GM18499 (cell line): Measurements from ENCODE around the gene SPAG4.

Experiments used
- ATAC-seq: cut with Tn5 transposase; IDR thresholded peaks from one replicate; pipeline ENCODE4 v1.9.1; 2021; ENCODE audit warnings: moderate number of reproducible peaks; ENCODE audit not compliant: insufficient read depth, unreplicated experiment

SPAG4 gene

DNA sequence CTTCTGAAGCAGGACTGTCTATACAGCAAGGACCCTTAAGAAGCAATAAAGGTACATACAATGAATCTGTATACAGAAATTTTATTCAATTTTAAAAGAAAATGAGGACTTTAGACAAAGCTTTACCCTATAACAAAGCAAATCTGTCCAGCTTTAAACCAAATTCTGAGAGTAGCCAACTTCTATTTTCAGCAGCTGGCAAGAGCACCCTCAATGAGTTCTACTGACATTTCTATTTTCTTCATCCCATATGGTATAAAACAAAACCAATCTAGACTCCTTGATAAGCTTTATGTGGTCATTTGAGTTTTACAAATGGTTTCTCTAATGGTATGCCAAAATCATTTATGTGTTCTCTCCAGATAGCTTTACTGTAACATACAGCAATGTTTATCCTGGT, 36.3 kb downstream of the SPAG4 start:
- no peak for ATAC-seq

DNA sequence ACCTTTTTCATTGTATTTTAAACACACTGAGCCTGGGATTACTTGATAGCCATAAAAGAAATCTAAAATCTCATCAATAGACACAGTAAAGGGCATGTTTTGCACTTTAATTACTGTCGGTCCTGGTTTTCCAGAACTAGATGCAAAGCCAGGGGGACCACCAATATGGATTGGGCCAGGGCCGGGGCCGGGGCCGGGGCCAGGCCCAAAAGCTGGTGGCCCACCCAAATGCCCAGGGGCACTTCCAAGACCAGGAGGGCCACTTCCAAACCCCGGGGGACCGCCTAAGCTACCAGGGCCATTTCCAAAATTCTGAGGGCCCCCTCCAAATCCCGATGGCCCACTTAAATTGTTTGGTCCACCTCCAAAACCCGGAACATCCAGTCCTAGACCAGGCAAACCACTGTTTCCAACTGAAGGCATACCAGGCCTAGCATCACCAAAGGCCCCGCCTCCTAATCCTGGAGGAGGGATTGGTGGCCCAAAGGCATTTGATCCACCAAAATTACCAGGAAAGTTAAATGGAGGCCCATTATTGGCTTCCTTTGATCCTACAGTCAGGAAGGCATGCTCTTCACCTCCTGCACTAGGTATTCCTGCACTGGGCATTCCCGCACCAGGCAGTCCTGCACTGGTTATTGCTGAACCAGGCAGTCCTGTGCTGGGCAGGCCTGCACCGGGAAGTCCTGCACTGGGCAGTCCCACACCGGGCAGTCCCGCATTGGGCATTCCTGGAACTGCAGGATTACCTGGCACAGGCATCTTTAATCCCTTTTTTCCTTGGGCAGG, 37.2 kb downstream of the SPAG4 start:
- no peak for ATAC-seq

DNA sequence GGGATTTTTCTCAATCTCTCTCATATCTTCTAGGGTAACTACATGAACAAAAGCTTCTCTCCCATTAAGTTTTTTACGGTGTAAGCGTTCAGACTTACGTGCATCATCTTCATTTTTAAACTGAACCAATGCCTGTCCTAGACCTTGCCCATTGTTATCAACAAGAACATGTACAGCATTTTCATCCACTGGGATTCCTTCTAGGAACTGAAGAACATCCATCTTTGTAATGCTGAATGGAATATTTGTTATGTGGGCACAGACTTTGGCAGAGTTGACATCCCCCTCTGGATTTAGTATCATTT, 37.8 kb downstream of the SPAG4 start:
- ATAC-seq, result no peak

DNA sequence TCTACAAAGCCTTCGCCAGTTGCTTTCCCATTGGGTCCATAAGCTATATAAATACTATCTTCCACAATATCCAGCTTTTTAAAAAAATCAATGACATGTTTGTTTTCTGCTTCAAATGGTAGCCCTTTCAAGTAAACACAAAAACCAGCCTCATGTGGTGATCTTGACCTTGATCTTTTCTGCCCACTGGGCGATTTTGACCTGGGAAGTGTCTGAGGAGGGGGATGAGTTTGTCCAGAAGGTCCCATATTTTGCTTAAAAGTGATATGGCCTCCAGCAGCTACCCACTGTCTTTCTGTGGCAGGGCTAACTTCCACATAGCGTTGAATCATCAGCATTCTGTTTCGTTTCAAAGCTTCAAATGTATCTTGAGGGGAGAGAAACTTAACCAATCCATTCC, 38.3 kb downstream of the SPAG4 start:
- no peak for ATAC-seq

DNA sequence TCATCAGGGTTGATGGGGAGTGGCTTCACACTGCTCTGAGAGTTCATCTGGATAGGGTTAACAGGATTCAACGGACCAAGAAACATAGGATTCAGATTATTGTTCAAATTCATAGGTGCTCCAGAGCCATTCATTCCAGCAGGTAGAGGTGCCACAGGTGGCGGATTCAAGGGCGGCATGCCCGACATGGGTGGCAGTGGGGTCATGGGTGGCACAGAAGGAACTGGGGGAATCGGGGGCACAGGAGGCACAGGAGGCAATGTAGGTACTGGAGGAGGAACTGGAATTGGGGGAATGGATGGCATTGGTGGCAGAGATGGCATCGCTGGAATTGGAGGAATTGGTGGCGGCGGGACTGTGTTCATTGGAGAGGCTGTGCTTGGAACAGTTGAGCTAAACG, 38.8 kb downstream of the SPAG4 start:
- no peak for ATAC-seq

DNA sequence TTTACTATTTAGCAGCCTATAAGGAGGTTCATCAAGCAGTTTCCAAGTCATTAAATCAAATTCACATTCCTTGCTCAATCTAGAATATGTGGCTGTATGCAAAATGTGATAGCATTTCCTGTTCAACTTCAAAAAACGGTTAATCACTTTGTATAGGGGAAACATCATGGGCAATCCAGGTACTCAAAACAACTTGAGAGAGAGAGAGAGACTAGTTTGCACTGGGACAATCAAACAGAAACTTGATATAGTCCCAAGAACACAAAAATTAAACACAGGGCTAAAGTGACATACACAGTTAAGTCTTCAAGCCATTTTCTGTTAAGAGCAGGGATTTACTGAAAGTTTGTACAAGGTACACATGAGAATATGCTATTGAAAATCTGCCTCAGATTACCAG, 41.6 kb downstream of the SPAG4 start:
- no peak for ATAC-seq

DNA sequence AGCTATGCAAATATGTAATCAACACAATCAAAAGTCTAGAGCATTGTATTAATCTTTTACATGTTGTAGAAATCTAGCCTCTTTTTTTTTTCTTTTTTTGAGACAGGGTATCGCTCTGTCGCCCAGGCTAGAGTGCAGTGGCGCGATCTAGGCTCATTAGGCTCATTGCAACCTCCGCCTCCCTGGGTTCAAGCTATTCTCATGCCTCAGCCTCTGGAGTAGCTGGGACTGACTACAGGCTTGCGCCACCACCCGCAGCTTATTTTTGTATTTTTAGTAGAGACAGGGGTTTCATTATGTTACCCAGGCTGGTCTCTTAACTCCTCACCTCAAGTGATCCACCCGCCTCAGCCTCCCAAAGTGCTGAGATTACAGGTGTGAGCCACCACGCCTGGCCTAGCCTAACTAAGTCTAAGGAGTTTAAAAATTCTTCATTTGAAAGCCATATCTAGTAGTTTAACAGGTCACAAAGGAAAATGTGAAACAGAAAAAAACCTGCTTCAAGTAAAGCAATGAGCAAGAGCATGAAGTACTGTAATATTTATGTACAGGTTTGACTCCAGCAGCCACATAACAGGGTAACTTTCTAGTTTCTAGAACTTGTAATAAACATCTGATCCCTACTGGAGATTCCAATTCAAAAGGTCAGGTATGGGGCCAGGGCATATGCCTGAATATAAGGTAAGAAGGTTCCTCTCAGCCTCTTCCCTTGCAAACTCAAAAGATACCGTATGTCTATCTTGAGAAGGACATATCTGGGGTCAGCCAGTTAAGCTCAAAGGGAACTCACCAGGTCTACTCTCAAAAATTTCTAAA, 44.7 kb downstream of the SPAG4 start:
- no peak for ATAC-seq

DNA sequence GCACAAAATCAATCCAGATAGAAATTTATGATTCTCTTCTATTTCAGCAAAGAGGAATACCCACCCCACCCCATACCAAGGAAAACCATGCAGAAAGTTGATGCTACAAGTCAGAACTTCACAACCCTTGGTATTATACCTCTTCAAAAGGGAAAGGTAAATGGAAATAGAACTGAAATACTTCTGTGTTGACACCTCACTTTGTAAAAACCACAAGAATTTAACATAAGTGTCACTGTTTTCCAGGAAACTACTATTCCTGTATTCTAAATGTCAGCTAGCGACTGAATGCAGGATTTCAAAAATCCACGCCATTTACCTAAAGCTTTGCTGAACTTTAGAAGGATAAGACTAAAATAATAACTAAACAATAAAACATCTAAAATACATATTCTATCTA, 45.4 kb downstream of the SPAG4 start:
- ATAC-seq, result no peak

DNA sequence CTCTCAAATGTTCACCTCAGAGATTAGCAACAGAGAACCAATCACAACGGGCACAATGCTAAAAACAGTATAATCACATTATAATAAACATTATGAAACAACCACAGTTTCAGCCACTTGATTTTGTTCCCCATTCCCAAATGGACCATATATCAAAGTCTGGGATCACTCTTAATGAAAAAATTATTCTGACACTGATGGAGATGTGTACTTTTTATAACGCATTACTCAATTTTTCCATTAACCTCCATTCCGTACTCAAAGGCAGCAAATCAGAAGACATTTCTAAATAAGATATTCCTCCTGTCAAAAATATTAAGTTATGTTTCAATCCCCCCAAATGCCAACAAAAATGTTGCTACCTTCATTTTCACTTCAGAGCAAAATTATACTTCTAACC, 46.3 kb downstream of the SPAG4 start:
- ATAC-seq, result no peak

DNA sequence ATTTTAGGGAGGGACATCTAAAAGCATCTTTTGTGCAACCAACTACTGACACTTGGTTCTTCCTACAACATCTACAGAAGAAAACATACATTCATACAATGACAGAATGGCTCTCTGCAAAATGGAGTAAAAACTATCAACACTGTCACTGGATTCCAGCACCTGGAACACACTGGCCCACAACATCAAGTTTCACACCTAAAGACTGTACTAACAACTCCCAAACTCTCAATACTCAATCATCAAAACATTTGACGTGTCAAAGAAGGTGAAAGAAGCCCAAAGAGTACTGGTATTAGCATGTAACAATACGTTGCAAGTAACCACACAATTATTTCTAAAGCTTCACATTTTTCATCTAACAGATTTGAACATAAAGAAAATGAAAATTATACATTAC, 46.9 kb downstream of the SPAG4 start:
- no peak for ATAC-seq

DNA sequence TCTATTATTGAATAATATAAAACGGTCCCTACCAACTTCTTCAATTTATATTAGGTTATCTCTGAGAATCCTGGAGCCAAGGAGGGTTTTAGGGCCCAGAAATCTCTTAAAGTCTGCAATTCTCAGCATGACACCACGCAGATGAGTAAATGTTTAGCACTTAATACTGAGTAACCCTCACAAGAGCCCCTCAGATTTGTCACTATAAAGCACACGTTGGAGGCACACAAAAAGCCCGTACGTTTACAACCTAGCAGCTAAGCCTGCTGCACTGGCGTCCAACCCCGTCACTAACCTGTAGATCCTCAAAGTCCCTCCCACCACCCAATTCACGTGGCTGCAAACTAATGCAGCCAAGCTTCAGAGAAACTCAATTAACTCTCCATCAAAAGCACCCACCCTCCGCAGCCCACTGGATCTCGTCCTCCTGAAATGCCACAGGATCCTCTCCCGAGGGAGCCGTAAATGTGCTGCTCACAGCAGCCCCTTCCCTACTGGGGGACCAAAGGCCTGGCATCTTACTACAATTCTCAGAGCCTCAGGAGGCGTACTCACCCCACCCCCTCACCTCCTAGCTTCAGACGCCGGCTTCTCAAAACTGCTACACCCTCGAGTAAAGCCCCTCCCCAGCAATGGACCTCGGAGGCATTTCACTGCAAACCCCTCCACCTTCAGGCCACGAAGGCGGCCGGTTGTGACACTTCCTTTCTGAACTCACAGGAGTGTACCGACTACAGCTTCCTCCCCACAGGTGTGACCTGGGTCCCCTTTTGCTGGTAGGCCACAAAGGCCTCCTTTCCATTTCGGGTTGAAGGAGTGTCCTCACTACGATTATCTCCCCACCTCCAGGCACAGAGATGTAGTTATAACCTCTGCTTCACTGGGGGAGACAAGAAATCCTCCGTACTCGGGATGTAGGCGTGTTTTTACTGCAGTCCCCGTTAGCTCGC, 48.2 kb downstream of the SPAG4 start:
- peak; percentile 17 for ATAC-seq

DNA sequence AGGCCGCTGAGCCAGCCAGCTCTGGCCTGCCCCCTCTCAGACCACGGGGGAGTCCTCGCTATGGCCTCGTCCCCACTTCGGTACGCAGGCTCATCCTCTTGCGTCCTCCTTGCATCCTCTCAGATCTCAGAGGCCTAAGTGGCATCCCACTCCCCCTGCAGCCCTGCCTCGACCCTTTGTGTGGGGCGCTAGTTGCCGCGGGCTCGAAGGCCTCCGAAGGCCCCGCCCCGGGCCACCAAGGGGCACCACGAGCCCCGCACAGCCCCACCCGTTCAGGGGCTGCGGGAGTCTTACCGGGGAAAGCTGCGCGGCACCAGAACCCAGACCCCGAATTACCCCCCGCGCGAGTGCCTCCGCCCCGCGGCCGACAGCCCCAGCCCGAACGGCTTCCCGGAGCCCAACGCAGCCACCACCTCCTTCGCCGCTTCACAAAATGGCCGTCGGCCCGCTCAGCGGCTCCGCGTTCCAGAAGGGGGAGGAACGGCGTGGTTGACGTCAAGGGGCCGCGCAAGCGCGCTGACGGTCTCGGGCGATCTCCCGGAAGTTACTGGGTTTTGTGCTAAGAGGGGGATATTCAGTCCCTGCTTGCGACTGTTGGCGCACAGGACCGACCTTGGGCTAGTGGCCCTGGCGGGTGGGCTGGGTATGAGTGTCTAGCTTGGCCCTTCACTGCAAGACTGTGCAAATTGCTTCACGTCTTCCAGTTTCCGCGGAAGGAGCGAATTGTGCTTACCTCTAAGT, 49.0 kb downstream of the SPAG4 start, which contains the start of the genes CPNE1 and RBM12:
CPNE1 (minus strand) TSS at position 435 of the 741 bp plus-strand sequence. CDS start 31,977 bp downstream, outside the sequence.
RBM12 (minus strand) TSS at position 435 of the 741 bp plus-strand sequence. CDS start 9,578 bp downstream, outside the sequence.
- ATAC-seq, result peak; percentile 48

DNA sequence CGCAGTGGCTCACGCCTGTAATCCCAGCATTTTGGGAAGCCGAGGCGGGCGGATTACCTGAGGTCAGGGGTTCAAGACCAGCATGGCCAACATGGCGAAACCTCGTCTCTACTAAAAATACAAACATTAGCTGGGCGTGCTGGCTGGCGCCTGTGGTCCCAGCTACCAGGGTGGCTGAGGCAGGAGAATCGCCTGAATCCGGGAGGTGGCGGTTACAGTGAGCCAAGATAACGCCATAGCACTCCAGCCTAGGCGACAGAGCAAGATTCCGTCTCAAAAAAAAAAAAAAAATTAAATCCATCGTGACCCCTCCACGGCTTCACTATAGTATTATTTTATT, 50.3 kb downstream of the SPAG4 start:
- no peak for ATAC-seq

DNA sequence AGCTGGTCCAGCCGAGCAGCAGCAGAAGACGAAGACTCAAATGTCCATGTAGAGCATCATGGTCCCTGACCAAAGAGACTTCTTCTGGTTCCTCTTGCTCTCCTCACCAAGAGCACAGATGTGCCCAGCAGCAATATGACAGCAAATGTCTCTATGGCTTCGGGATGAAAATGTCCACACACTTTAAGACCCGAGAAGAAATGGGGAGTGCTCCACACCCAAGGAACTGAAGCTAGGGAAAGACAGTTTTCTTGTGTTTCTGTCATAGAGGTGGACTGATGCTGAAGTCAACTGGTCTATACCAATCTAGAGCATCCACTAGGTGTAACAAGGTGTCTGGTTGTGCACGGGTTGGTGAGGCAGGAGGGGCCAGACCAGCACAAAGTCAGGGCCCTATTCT, 53.6 kb downstream of the SPAG4 start:
- no peak for ATAC-seq

DNA sequence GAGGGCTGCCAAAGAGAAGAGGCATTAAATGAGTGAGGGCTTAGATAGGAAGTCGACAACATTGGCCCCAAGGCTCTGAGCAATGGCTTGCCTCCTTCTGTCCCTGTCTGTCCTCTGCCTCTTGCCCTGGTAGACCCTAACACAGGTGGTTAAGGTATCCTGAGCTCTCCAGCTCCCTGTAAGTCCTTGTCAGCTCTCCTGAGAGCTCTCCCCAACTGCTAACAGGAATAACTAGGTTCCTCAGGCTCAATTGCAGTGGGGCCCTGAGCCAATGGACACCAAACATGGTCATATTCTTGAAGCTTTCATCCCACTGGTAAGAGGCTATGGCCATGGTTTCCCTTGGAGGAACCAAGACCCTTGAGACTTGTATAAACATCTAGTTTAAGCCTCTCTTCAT, 54.1 kb downstream of the SPAG4 start:
- no peak for ATAC-seq
